OCI-LY7 (cell line): ENCODE data around the gene ETS2.

Experiments
- EZH2phosphoT487 ChIP-seq: fragments of 200-600 bp; sonication (generic); IDR thresholded peaks from 2 replicates; pipeline ENCODE4 v1.6.1; 2018; ENCODE audit warnings: low read depth, borderline replicate concordance, mild to moderate bottlenecking, mixed run types, antibody characterized with exemption, low read length, moderate library complexity, mixed read lengths
- TF ChIP-seq, protein P1 (sequence below): fragments of 200-600 bp; sonication (generic); conservative IDR thresholded peaks from 2 replicates; pipeline ENCODE4 v1.5.1; 2014; ENCODE audit warnings: mild to moderate bottlenecking, antibody characterized with exemption, low read length, moderate library complexity, mixed read lengths

DNA sequence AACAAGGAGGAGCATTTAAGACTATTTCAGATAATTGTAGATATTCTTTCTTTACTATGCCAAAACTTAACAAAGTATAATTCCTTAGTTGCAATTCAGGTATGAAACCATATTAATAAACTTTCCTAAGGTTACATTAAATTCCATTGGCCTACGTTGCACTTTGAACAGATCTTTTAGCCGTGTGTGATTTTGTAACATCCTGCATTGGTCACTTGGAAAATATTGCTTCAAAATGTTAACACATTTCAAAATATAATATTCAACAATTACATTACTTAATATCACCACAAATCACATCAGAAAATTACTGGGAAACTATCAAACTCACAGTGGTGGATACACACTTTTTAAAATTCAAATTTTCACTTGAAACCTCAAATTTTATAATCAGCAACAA, 20.2 kb downstream of the ETS2 start:
- TF ChIP-seq, protein P1, sequence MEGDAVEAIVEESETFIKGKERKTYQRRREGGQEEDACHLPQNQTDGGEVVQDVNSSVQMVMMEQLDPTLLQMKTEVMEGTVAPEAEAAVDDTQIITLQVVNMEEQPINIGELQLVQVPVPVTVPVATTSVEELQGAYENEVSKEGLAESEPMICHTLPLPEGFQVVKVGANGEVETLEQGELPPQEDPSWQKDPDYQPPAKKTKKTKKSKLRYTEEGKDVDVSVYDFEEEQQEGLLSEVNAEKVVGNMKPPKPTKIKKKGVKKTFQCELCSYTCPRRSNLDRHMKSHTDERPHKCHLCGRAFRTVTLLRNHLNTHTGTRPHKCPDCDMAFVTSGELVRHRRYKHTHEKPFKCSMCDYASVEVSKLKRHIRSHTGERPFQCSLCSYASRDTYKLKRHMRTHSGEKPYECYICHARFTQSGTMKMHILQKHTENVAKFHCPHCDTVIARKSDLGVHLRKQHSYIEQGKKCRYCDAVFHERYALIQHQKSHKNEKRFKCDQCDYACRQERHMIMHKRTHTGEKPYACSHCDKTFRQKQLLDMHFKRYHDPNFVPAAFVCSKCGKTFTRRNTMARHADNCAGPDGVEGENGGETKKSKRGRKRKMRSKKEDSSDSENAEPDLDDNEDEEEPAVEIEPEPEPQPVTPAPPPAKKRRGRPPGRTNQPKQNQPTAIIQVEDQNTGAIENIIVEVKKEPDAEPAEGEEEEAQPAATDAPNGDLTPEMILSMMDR, result no peak
- TF ChIP-seq EZH2phosphoT487, result no peak
